BJ (cell line): ENCODE measurements around the gene IL20RA. TPM values are rescaled to one million over a fixed set of nuclear protein-coding genes. Genes with fewer than 3 reads are reported as not detected.

Experiments used
- CTCF ChIA-PET: fragments of 350-600 bp; formaldehyde crosslinking; extraction: SDS; loops from one replicate; lab custom pipeline; 2021; ENCODE audit warnings: antibody characterized with exemption, inconsistent platforms; lab: Yijun Ruan, JAX
- POLR2A ChIA-PET: fragments of 300-600 bp; sonication (Branson Sonifier 250); formaldehyde crosslinking; extraction: SDS; loops from one replicate; lab custom pipeline; 2021; ENCODE audit warnings: antibody characterized with exemption; lab: Charles Lee
- DNase-seq: peaks from one replicate; pipeline ENCODE4 v3.0.0-alpha.2; 2011; ENCODE audit warnings: low read depth
- H3K27me3 ChIP-seq: 2 replicates; pipeline ENCODE4 v1.6.0; 2011; ENCODE audit warnings: low read length; ENCODE audit not compliant: control insufficient read depth, insufficient read depth
- H3K36me3 ChIP-seq: 2 replicates; pipeline ENCODE4 v1.5.1; 2011; ENCODE audit warnings: low read length; ENCODE audit not compliant: control insufficient read depth, insufficient read depth
- H3K4me3 ChIP-seq: 2 replicates; pipeline ENCODE4 v1.5.1; 2011; ENCODE audit warnings: low read depth, mild to moderate bottlenecking, control low read depth, low read length
- polyA plus RNA-seq: library from polyadenylated mRNA; depleted of rRNA; stranded (reverse); fragments of >200 nt; gene quantifications from 2 replicates; pipeline ENCODE4 v1.2.3, GENCODE V29; 2011
- TF ChIP-seq, protein P1 (sequence below): IDR thresholded peaks from 2 replicates; pipeline ENCODE4 v1.5.1; 2011; ENCODE audit warnings: low read depth, mild to moderate bottlenecking, control low read depth, inconsistent platforms, low read length, moderate library complexity; ENCODE audit not compliant: insufficient read depth

IL20RA gene
- polyA plus RNA-seq, 1 experiment: not detected

DNA sequence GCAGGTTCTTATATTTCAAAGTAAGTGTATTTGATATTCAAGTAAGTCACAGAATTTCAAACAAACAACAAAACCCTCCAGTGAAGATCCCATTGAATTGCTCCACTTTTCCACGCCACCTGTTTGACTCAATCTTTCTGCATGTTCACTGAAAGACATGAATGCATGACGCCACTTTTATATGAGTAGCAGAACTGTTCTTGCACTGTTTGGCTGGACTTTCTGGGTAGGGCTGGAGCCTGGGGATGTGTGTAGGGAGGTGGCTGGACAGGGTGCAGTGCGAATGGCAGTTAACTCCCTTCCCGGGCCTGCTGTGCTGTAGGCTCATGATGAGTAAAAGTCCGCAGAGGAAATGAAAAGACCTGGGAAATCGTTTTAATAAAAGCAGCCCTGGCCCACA, 39.7 kb downstream of the IL20RA start:
- Histone ChIP-seq H3K36me3 (no peaks in the 10 kb centered on the region), H3K27me3 (no peaks in the 10 kb centered on the region), H3K4me3 (no peak overlapping the region)
- TF ChIP-seq, protein P1, sequence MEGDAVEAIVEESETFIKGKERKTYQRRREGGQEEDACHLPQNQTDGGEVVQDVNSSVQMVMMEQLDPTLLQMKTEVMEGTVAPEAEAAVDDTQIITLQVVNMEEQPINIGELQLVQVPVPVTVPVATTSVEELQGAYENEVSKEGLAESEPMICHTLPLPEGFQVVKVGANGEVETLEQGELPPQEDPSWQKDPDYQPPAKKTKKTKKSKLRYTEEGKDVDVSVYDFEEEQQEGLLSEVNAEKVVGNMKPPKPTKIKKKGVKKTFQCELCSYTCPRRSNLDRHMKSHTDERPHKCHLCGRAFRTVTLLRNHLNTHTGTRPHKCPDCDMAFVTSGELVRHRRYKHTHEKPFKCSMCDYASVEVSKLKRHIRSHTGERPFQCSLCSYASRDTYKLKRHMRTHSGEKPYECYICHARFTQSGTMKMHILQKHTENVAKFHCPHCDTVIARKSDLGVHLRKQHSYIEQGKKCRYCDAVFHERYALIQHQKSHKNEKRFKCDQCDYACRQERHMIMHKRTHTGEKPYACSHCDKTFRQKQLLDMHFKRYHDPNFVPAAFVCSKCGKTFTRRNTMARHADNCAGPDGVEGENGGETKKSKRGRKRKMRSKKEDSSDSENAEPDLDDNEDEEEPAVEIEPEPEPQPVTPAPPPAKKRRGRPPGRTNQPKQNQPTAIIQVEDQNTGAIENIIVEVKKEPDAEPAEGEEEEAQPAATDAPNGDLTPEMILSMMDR: no peak
- ChIA-PET CTCF (interaction anchor here (0.6 kb wide), 1 partner anchor 11 kb away, joined by 5 read pairs; no protein-coding TSS in a partner anchor), POLR2A (no interaction called here)
- no peak for DNase-seq

DNA sequence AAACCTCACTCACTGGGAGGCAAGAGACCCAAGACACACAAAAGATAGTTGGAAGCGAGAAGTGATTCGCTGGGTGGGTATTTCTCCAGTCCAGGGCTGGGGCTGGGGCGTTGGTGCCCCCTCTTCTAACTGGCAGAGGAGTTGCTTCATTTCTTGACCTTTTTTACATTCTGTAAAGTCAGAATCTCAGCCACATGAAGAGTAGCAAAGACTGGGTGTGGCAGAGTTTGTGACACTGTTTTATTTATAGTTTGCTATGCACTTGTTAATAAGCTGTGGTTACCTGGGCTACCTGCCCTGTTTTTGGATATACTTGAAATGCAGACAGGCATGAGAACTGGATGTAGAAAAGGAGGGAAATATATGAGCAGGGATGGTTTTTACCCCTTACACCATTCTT, 42.3 kb downstream of the IL20RA start:
- TF ChIP-seq, protein P1: no peak
- POLR2A ChIA-PET: no interaction called here
- CTCF ChIA-PET: no interaction called here

DNA sequence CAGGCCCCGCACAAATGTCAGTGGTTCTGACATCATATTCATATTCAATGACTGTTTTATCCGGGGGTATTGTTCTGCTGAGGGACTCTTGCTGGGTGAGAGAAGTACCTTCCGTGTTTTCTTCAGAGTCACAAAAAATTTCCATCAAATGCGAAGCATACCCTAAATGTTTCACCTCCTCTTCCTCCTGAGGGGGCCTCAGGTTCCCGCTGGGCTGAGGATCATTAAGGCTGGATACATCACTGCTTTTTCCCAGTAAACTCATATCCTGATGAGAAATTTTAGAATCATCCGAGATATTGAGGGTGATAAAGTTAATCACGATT, 42.8 kb downstream of the IL20RA start:
- POLR2A ChIA-PET: no interaction called here
- TF ChIP-seq, protein P1: no peak
- H3K27me3 ChIP-seq: no peaks in the 10 kb centered on the region
- CTCF ChIA-PET: no interaction called here
- no peak for DNase-seq
- no peaks in the 10 kb centered on the region for H3K36me3 ChIP-seq
- no peak overlapping the region for H3K4me3 ChIP-seq

More for the DNA sequence above, 42.3 kb downstream of the IL20RA start:
- Histone ChIP-seq H3K4me3 (no peak overlapping the region), H3K36me3 (no peaks in the 10 kb centered on the region), H3K27me3 (no peaks in the 10 kb centered on the region)
- DNase-seq: no peak

DNA sequence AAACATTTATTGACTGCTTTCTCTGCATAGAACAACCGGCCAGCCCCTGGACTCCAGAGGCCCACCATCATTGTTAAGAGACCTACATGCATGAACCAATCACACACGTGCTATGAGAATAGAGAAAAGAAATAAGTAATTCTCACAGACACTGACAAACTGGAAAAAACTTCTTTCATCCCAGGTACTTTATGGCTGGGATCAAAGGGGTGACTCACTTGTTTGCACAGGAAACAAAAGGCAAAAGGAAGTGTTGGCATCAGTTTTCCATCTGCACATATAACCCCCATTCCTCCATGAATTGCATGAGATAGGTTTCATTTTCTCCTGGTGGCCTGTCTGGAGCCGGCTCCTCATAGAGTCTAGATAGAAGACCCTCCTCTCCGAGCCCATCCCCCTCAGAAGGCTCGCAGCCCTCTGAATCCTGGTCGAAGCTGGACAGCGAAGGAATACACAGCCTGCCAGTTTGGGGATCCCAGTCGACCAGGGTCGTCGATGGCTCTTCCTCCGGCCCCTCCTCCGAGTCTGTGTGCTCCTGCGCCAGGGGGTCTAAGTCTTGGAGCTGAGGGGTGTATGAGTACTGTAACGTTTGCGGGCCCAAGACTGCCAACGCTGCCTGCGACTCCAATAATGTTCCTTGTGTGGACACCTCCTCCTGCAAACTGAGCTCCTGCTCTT, 43.3 kb downstream of the IL20RA start:
- no peak for DNase-seq
- POLR2A ChIA-PET: no interaction called here
- CTCF ChIA-PET: no interaction called here

DNA sequence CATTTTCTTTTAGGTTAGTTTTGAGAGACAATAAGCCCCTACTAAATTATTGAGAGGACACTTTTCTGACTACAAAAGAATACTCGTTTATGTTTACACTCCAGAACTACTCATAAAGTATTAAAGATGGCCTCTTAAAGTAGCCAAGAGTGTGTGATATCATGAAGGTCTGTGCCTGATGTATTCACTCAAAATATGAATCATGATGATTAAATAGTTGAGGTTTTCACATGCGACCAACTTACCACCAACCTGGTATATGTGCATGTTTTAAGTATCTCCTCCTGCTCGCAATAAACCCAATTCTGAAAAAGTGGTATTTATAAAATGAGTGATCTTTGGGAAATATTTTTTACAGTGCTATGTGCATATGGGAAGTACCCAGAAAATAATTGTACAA, 43.9 kb downstream of the IL20RA start:
- H3K4me3 ChIP-seq: no peak overlapping the region
- ChIA-PET CTCF (no interaction called here), POLR2A (no interaction called here)
- no peaks in the 10 kb centered on the region for H3K27me3 ChIP-seq
- no peaks in the 10 kb centered on the region for H3K36me3 ChIP-seq
- TF ChIP-seq, protein P1: no peak
- DNase-seq: no peak

More for the DNA sequence above, 43.3 kb downstream of the IL20RA start:
- Histone ChIP-seq H3K36me3 (no peaks in the 10 kb centered on the region), H3K4me3 (no peak overlapping the region), H3K27me3 (no peaks in the 10 kb centered on the region)
- TF ChIP-seq, protein P1: no peak
